ENCODE data around the gene XIRP2. TPM values are rescaled to one million over a fixed set of nuclear protein-coding genes. Genes with fewer than 3 reads are reported as not detected.

The XIRP2 gene
- total and polyA plus RNA-seq, 2 of the 13 experiments (the other 11 are each of a cell fraction or from before 2014, with no cell fraction given) = 0.04 to 0.05 TPM

- TF ChIP-seq NFAT5 (CRISPR knock-in tag; IDR thresholded peaks at IDR 0.05) = no peak
These were observed 288.9 kb downstream of the XIRP2 start (continued) for GRCh38 chr2:167177196-167177595.

GRCh38 chr2:167181134-167181533 is 292.9 kb downstream of the XIRP2 start:
- in situ Hi-C loops (cut with HindIII; ENCODE audit: extremely low pct_ligation_motif_present, low pct_unique_long_range_greater_than_20kb) = no loop called here
- H3K27me3 ChIP-seq (ENCODE audit: control insufficient read depth in 1 of 2, insufficient read depth in 2 of 2, low read length in 2 of 2) = no peaks in the 10 kb centered on the region
- FAIRE-seq (no peak), DNase-seq (ENCODE audit: low spot score) (peak; percentile 23), ATAC-seq (peak; percentile 43; the same call in 1 of the 3 replicates)
- H3K4me2 ChIP-seq (ENCODE audit: low read depth, low read length) = no peak overlapping the region
- H3K9me3 ChIP-seq (ENCODE audit: low read length) = no peaks in the 10 kb centered on the region
- ChIA-PET POLR2A (no interaction called here), CTCF (ENCODE audit: low intra/inter-chr PET ratio, low total read pairs) (no interaction called here)
- intact Hi-C loops (cut with micrococcal nuclease; ENCODE audit: unreplicated experiment) = no loop called here
- no peak overlapping the region for H3K4me3 ChIP-seq (replicated peaks in 1 of 3; ENCODE audit: insufficient read depth in 1 of 3, low read depth in 2 of 3, low read length in 3 of 3)
- H3K36me3 ChIP-seq (replicated peaks in 1 of 2; ENCODE audit: control insufficient read depth in 1 of 2, insufficient read depth in 2 of 2, low read length in 2 of 2) = no peaks in the 10 kb centered on the region
- TF ChIP-seq ZNF580 (CRISPR knock-in tag; IDR thresholded peaks at IDR 0.05; ENCODE audit: borderline replicate concordance, low read depth) (no peak), FOSL2 (CRISPR knock-in tag; IDR thresholded peaks at IDR 0.05) (peak; percentile 62)
- no peak overlapping the region for H3K9ac ChIP-seq (ENCODE audit: insufficient read depth, low read depth, low read length)
- no peaks in the 10 kb centered on the region for H4K20me1 ChIP-seq (ENCODE audit: insufficient read depth, low read length)
- no TSS peak for BruUV-seq (replicated peaks)
- no peak overlapping the region for H2AFZ ChIP-seq (ENCODE audit: low read length)
- no peaks in the 10 kb centered on the region for H3K4me1 ChIP-seq (ENCODE audit: insufficient read depth, low read length)
- WGBS (ENCODE audit: low lambda C conversion rate) = 3% methylated on average over 3 of the region's 3 CpGs
- no peak overlapping the region for H3K27ac ChIP-seq (ENCODE audit: extremely low read length, insufficient read depth, low read length)
- H3K79me2 ChIP-seq (ENCODE audit: insufficient read depth, low read length) = no peaks in the 10 kb centered on the region
